Neural cell (in vitro differentiated cells): ENCODE results near the gene ZNF493.

Experiments used
- TAF1 ChIP-seq: IDR thresholded peaks from 2 replicates; pipeline ENCODE4 v1.6.1; 2012; ENCODE audit warnings: low read depth
- TF ChIP-seq, protein P1 (sequence below): fragments of 450-650 bp; IDR thresholded peaks from 2 replicates; pipeline ENCODE4 v1.5.1; 2014; ENCODE audit warnings: antibody characterized with exemption, mild to moderate bottlenecking, moderate library complexity; ENCODE audit not compliant: poor library complexity, severe bottlenecking

DNA sequence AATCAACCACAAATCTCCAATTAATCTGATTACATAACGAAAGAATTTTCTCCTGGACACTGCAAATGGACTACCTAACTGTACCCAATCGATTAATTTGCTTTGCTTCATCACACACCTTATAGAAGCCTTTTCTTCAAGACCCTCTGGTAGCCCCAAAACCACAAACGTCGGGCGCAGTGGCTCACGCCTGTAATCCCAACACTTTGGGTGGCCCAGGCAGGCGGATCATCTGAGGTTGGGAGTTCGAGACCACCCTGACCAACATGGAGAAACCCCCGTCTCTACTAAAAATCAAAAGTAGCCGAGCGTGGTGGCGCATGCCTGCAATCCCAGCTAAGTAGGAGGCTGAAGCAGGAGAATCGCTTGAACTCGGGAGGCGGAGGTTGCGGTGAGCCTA lies 65.6 kb downstream of the ZNF493 start:
- no peak for TF ChIP-seq TAF1
- TF ChIP-seq, protein P1, sequence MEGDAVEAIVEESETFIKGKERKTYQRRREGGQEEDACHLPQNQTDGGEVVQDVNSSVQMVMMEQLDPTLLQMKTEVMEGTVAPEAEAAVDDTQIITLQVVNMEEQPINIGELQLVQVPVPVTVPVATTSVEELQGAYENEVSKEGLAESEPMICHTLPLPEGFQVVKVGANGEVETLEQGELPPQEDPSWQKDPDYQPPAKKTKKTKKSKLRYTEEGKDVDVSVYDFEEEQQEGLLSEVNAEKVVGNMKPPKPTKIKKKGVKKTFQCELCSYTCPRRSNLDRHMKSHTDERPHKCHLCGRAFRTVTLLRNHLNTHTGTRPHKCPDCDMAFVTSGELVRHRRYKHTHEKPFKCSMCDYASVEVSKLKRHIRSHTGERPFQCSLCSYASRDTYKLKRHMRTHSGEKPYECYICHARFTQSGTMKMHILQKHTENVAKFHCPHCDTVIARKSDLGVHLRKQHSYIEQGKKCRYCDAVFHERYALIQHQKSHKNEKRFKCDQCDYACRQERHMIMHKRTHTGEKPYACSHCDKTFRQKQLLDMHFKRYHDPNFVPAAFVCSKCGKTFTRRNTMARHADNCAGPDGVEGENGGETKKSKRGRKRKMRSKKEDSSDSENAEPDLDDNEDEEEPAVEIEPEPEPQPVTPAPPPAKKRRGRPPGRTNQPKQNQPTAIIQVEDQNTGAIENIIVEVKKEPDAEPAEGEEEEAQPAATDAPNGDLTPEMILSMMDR, result no peak
